ENCODE data around the gene AMZ2.

Gene AMZ2

DNA sequence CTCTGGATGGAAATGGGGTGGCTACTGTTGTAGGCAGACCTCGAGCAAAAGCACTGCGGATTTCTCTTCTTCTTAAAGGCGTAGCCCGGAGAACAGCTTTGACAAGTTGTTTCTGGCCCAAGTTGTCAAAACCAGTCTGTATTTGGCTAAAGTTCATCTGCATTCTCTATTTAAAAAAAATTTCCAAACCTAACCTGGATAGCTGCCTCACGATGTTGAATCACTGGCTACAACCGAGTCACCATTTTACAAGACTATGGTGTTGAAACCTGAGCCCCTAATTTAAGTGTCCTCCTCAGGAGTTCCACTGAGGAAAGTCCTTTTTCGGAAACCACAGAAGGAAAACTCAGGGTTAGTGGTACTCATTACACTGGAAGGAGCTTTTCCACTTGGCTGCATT, 41.6 kb downstream of the AMZ2 start:
- peak; percentile 75 for DNase-seq (ENCODE audit: low read depth)
- peak overlapping the region; percentile 49 for H3K4me3 ChIP-seq (ENCODE audit: low read length)
- TF ChIP-seq, protein P1, sequence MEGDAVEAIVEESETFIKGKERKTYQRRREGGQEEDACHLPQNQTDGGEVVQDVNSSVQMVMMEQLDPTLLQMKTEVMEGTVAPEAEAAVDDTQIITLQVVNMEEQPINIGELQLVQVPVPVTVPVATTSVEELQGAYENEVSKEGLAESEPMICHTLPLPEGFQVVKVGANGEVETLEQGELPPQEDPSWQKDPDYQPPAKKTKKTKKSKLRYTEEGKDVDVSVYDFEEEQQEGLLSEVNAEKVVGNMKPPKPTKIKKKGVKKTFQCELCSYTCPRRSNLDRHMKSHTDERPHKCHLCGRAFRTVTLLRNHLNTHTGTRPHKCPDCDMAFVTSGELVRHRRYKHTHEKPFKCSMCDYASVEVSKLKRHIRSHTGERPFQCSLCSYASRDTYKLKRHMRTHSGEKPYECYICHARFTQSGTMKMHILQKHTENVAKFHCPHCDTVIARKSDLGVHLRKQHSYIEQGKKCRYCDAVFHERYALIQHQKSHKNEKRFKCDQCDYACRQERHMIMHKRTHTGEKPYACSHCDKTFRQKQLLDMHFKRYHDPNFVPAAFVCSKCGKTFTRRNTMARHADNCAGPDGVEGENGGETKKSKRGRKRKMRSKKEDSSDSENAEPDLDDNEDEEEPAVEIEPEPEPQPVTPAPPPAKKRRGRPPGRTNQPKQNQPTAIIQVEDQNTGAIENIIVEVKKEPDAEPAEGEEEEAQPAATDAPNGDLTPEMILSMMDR (IDR thresholded peaks at IDR 0.05; ENCODE audit: insufficient read depth, low read depth, low read length, missing control alignments) = no peak

GRCh38 chr17:68289936-68290267, 42.1 kb downstream of the AMZ2 start:
- TF ChIP-seq, protein P1 (IDR thresholded peaks at IDR 0.05; ENCODE audit: insufficient read depth, low read depth, low read length, missing control alignments) = no peak
- no peak for DNase-seq (ENCODE audit: low read depth)
- peak overlapping the region; percentile 49 for H3K4me3 ChIP-seq (ENCODE audit: low read length)

- TF ChIP-seq, protein P1 (IDR thresholded peaks at IDR 0.05; ENCODE audit: insufficient read depth, low read depth, low read length, missing control alignments) = no peak
- peak overlapping the region; percentile 49 for H3K4me3 ChIP-seq (ENCODE audit: low read length)
- no peak for DNase-seq (ENCODE audit: low read depth)
Observed at GRCh38 chr17:68290268-68290954, 42.6 kb downstream of the AMZ2 start.

DNA sequence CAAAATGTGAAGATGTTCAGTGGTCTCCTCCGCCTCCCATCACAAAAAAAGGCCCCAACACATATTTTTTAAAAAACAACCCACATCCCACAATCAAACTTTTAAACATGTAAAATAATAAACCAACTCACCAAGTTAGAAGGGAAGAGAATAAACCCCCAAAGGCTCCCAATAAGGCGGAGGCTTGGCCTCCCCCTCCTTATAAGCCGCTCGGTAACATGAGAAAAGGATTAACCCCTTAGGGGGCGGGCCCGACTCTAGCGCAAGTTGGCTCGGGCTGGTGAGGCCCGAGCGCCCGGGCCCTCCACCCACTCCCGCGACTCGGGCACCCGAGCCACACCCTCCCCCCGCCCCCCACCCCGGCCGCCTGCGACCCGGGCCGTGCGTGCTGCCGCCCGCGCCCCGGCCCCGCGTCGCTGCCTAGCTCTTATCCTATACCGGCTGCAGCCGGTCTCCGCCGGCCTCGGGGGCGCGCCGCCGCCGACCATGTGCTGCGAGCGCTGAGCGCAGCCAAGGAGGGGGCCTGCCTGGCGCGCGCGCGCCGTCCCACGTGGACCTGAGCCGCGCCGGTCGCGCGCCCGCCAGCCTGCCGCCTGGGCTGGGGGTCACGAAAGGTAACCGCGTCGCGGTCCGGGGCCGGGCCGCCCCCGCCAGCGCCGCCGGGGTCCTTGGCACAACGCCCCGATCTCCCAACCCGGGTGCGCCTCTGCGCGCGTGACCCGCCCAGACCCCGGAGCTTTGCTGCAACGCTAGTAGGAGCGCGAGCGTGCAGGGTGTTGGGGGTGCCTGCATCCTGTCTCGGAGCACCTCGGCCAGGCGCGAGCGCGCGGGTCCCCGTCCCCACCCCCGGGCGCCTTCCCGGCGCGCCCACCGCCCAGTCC, 43.4 kb downstream of the AMZ2 start, which contains the start of the genes ARSG and SLC16A6:
Gene ARSG, plus strand, starts transcription at position 541 of the 881 bp plus-strand sequence. CDS start 15,999 bp downstream, outside the sequence.
Gene SLC16A6, minus strand, starts transcription at position 173 of the 881 bp plus-strand sequence. CDS start 12,807 bp downstream, outside the sequence.
- TF ChIP-seq, protein P1 (IDR thresholded peaks at IDR 0.05; ENCODE audit: insufficient read depth, low read depth, low read length, missing control alignments) = no peak
- peak; percentile 45 for DNase-seq (ENCODE audit: low read depth)
- peak within 1 kb of the TSS; percentile 60 for H3K4me3 ChIP-seq (ENCODE audit: low read length)

DNA sequence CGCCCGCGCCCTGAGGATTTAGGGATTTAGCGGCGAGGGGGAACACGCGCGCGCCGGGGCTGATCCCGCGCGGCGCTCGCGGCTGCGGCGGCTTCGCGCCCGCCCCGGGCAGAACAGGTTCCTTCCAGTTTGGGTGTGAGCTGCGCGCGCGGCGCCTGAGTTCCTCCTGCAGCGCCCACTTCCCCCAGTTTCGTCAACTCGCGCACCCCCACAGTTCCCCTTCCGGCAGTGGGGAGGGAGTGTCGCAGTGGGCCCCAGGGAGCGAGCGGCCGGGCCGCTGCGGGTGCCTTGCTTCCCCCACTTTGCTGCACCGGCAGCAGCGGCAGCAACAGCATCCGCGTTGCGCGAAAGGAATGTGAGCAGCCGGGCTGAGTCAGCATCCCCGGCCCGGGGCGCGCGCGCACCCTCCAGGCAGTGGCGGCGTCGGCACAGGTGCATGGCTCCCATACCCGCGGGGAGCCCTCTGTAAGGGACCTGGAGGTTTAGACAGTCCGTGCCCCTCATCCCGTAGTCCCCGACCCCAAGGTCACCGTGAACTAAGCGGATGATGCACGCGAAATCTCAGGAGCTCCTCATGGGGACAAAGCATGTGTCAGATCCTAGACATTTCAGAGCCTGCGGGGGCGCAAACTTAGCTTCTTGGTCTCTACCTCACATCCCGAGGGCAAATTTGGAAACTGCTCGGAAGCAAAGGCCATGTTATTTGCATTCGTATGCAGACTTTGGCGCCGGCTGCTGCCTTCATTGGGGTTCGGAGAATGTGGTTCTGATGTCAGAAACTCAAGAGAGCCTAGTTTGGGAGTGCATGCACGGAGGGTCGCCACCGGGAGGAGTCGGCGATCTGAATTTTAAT, 44.2 kb downstream of the AMZ2 start:
- TF ChIP-seq, protein P1 (IDR thresholded peaks at IDR 0.05; ENCODE audit: insufficient read depth, low read depth, low read length, missing control alignments) = no peak
- peak overlapping the region; percentile 60 for H3K4me3 ChIP-seq (ENCODE audit: low read length)
- peak; percentile 81 for DNase-seq (ENCODE audit: low read depth)

- H3K4me3 ChIP-seq (ENCODE audit: low read length) = no peak overlapping the region
- no peak for DNase-seq (ENCODE audit: low read depth)
- TF ChIP-seq, protein P1 (IDR thresholded peaks at IDR 0.05; ENCODE audit: insufficient read depth, low read depth, low read length, missing control alignments) = no peak
Observed at GRCh38 chr17:68292689-68293040, 44.8 kb downstream of the AMZ2 start.
